GDM1 (cell line): Measurements from ENCODE around the gene DENND5A.

ENCODE experiments used
- DNase-seq: peaks from one replicate; lab custom pipeline; 2025; lab: John Stamatoyannopoulos, UW

DENND5A gene

GRCh38 chr11:9265211-9266131 is at the start of gene DENND5A:
Gene DENND5A, minus strand, starts transcription at chr11:9265350. Its CDS starts 281 bp downstream, at chr11:9265069.
- DNase-seq: peak; percentile 65

- DNase-seq: peak; percentile 98
These were observed 49.3 kb upstream of the DENND5A start, which contains the start of gene TMEM41B for GRCh38 chr11:9314291-9315077. Gene TMEM41B, minus strand, starts transcription at chr11:9314593. Its CDS starts 152 bp downstream, at chr11:9314441.

- DNase-seq: no peak
These were observed 48.6 kb upstream of the DENND5A start for GRCh38 chr11:9313648-9314290.

GRCh38 chr11:9310485-9311090 is 45.4 kb upstream of the DENND5A start:
- DNase-seq: no peak

GRCh38 chr11:9304178-9304577 is 39.0 kb upstream of the DENND5A start:
- no peak for DNase-seq

GRCh38 chr11:9302448-9302847 is 37.3 kb upstream of the DENND5A start:
- no peak for DNase-seq

GRCh38 chr11:9301720-9302119 is 36.6 kb upstream of the DENND5A start:
- no peak for DNase-seq

GRCh38 chr11:9293646-9294045 is 28.5 kb upstream of the DENND5A start:
- DNase-seq: no peak

GRCh38 chr11:9285850-9286587 is 20.9 kb upstream of the DENND5A start:
- no peak for DNase-seq

- DNase-seq: peak; percentile 78
These were observed 15.6 kb upstream of the DENND5A start for GRCh38 chr11:9280655-9281301.

- DNase-seq: no peak
These were observed 12.0 kb upstream of the DENND5A start for GRCh38 chr11:9277176-9277575.

GRCh38 chr11:9276571-9276970 is 11.4 kb upstream of the DENND5A start:
- no peak for DNase-seq

GRCh38 chr11:9274499-9275258 is 9.5 kb upstream of the DENND5A start:
- DNase-seq: no peak

- DNase-seq: peak; percentile 31
These were observed 8.5 kb upstream of the DENND5A start for GRCh38 chr11:9273376-9274336.

- no peak for DNase-seq
These were observed 4.4 kb upstream of the DENND5A start for GRCh38 chr11:9269492-9270013.

- no peak for DNase-seq
These were observed 2.5 kb upstream of the DENND5A start for GRCh38 chr11:9267680-9268079.

- DNase-seq: no peak
These were observed 1.8 kb upstream of the DENND5A start for GRCh38 chr11:9266926-9267325.

- no peak for DNase-seq
These were observed 1.1 kb upstream of the DENND5A start for GRCh38 chr11:9266132-9266736.
